ENCODE measurements around the gene GARNL3.

The GARNL3 gene

DNA sequence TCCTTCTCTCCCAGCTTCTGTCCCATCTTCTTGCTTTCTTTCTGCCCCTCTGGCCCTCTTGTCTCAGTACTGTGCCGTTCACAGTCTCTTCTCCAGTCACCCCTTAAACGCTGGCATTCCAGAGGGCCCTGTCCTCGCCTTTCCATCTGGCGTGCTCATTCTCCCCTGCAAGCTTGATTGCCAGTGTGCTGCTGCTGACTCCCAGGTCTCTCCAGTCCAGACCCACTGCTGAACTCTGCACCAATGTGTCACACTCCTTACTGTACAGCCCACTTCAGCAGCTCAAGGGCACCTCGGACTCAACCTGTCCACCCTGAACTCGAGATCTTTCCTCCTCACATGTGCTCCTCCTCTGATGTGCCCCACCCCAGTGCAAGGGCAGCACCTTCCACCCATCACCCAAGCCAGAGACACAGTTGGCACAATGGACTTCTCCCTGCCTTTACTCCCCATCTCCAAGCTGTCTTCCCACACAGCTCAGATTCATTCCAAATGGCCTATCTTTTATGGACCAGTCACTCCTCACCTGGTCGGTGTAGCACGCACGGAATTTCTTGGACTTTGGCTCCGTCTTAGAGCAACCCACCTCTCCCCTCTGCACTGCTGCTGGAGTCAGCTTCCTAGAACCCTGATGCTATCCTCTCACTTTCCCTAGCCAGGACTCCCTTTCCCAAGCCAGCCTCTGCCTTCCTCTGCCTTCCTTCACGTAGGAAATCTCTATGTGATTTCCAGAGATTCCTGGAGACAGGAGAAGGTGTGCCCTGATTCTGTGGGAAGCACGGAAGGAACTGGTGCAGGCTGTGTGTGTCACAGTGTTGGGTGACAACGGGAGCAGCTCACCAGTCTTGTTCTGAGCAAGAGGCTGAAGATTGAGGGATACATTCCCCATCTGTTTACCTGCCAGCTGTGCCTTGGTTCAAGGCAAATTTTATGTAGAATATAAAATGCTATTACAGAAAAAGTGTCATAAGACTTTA is 106.4 kb downstream of the GARNL3 start:
- TF ChIP-seq, protein P1, sequence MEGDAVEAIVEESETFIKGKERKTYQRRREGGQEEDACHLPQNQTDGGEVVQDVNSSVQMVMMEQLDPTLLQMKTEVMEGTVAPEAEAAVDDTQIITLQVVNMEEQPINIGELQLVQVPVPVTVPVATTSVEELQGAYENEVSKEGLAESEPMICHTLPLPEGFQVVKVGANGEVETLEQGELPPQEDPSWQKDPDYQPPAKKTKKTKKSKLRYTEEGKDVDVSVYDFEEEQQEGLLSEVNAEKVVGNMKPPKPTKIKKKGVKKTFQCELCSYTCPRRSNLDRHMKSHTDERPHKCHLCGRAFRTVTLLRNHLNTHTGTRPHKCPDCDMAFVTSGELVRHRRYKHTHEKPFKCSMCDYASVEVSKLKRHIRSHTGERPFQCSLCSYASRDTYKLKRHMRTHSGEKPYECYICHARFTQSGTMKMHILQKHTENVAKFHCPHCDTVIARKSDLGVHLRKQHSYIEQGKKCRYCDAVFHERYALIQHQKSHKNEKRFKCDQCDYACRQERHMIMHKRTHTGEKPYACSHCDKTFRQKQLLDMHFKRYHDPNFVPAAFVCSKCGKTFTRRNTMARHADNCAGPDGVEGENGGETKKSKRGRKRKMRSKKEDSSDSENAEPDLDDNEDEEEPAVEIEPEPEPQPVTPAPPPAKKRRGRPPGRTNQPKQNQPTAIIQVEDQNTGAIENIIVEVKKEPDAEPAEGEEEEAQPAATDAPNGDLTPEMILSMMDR (IDR thresholded peaks at IDR 0.05; ENCODE audit: control extremely low read depth, extremely low read depth, low read depth, missing control alignments) = no peak
- no peak for DNase-seq (ENCODE audit: extremely low spot score)
- CTCF ChIA-PET = interaction anchor here (1.7 kb wide), 1 partner anchor 11 kb away, joined by 3 read pairs; no protein-coding TSS in a partner anchor
- POLR2A ChIA-PET = no interaction called here

GRCh38 chr9:127380479-127380878 is 115.9 kb downstream of the GARNL3 start:
- no peak for DNase-seq (ENCODE audit: extremely low spot score)
- POLR2A ChIA-PET = no interaction called here
- CTCF ChIA-PET = no interaction called here
- TF ChIP-seq, protein P1 (IDR thresholded peaks at IDR 0.05; ENCODE audit: control extremely low read depth, extremely low read depth, low read depth, missing control alignments) = no peak

DNA sequence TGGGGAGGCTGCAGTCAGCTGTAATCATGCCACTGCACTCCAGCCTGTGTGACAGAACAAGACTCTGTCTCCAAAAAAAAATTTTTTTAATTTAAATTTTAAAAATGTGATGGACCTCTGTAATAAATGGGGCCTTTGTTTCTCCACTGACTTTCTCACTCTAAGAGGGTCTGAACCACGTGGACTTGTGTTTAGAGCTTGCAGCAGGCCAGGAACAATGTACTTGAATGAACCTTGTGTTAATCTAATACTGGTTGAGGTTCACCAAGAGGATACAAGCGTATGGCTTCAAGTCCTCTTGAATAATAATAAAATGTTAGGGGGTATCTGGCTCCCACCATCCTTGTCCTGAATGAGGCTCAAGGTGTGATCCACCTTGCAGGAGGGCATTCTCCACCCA is 118.0 kb downstream of the GARNL3 start:
- POLR2A ChIA-PET = no interaction called here
- CTCF ChIA-PET = interaction anchor here (1.6 kb wide), 1 partner anchor 14 kb away, joined by 6 read pairs; the partner anchor contains the start of gene SLC2A8
- TF ChIP-seq, protein P1 (IDR thresholded peaks at IDR 0.05; ENCODE audit: control extremely low read depth, extremely low read depth, low read depth, missing control alignments) = no peak
- no peak for DNase-seq (ENCODE audit: extremely low spot score)

DNA sequence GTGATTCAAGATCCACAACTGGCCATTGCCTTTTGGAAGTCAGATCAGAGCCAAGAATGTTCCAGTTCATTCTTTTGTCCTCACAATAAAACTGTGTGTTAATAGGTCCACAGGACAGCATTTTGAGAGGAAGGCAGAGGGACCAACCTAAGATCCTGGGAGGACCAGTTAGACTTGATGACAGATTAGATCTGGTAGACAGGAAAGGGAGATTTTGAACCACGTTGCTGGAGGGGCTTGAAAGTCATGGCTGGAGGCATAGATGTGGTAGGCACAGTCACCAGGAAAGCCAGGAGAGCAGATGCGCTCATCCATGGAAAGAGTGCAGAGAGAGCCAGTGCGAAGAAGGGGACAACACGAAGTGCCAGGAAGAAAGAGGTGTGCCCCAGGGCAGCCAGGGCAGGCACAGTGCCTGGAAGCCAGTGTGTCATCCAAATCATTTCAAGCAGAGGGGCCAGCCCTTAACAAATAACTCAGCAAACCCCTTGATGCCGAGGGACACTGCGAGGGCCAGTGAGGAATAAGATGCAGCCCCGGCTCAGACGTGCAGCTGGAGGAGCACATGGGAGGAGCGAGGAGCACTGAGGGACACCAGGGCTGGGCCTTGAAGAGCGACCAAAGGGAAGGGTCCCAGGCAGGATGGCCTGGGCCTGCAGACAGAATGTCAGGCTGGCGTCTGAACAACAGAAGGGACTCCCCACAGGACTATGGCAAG is 119.6 kb downstream of the GARNL3 start:
- CTCF ChIA-PET = no interaction called here
- POLR2A ChIA-PET = no interaction called here
- TF ChIP-seq, protein P1 (IDR thresholded peaks at IDR 0.05; ENCODE audit: control extremely low read depth, extremely low read depth, low read depth, missing control alignments) = no peak
- no peak for DNase-seq (ENCODE audit: extremely low spot score)

GRCh38 chr9:127384901-127385300 is 120.3 kb downstream of the GARNL3 start:
- TF ChIP-seq, protein P1 (IDR thresholded peaks at IDR 0.05; ENCODE audit: control extremely low read depth, extremely low read depth, low read depth, missing control alignments) = no peak
- CTCF ChIA-PET = no interaction called here
- POLR2A ChIA-PET = no interaction called here
- no peak for DNase-seq (ENCODE audit: extremely low spot score)

GRCh38 chr9:127386249-127386648 is 121.7 kb downstream of the GARNL3 start:
- TF ChIP-seq, protein P1 (IDR thresholded peaks at IDR 0.05; ENCODE audit: control extremely low read depth, extremely low read depth, low read depth, missing control alignments) = no peak
- ChIA-PET CTCF (no interaction called here), POLR2A (no interaction called here)
- no peak for DNase-seq (ENCODE audit: extremely low spot score)

Measured in GM10248 (cell line).